OCI-LY7 (cell line): Measurements from ENCODE around the gene GPATCH8. TPM values are rescaled to one million over a fixed set of nuclear protein-coding genes. Genes with fewer than 3 reads are reported as not detected.
"Not testable (repeated sequence)": the region's sequence is repeated elsewhere in the genome, so short reads cannot be mapped to it uniquely, and the experiment has no call there.

ENCODE experiments used
- BruUV-seq: library from RNA; stranded (reverse); fragments of 400-500 nt; replicated peaks from 2 replicates; lab custom pipeline; 2021; lab: Mats Ljungman, UMichigan
- CTCF ChIA-PET: fragments of 300-600 bp; sonication (Branson Sonifier 250); formaldehyde crosslinking; loops from one replicate; lab custom pipeline; 2022; ENCODE audit warnings: antibody characterized with exemption; ENCODE audit not compliant: unreplicated experiment; lab: Charles Lee
- POLR2A ChIA-PET: fragments of 300-600 bp; sonication (Branson Sonifier 250); formaldehyde crosslinking; loops from one replicate; lab custom pipeline; 2022; ENCODE audit warnings: antibody characterized with exemption; lab: Charles Lee
- DNase-seq: peaks from one replicate; pipeline ENCODE4 v3.0.0-alpha.2; 2015; ENCODE audit warnings: low spot score
- H2AFZ ChIP-seq: fragments of 200-600 bp; sonication (generic), shearing (Covaris generic); 2 replicates; pipeline ENCODE4 v1.6.1; 2014; ENCODE audit warnings: mild to moderate bottlenecking, antibody characterized with exemption, low read length, moderate library complexity
- H3K27ac ChIP-seq: fragments of 200-600 bp; sonication (generic); 2 replicates; pipeline ENCODE4 v1.5.1; 2014; ENCODE audit warnings: mixed run types, low read depth, mild to moderate bottlenecking, moderate library complexity, low read length, inconsistent platforms; ENCODE audit not compliant: poor library complexity, severe bottlenecking
- H3K36me3 ChIP-seq: fragments of 200-600 bp; sonication (generic); 2 replicates; pipeline ENCODE4 v1.6.1; 2014; ENCODE audit warnings: mild to moderate bottlenecking, antibody characterized with exemption, low read length, moderate library complexity, mixed read lengths; ENCODE audit not compliant: insufficient read depth
- H3K4me1 ChIP-seq: fragments of 200-600 bp; sonication (generic); 2 replicates; pipeline ENCODE4 v1.5.1; 2014; ENCODE audit warnings: mild to moderate bottlenecking, low read length; ENCODE audit not compliant: insufficient read depth, poor library complexity, severe bottlenecking
- H3K4me2 ChIP-seq: fragments of 200-600 bp; sonication (generic); 2 replicates; pipeline ENCODE4 v1.6.1; 2014; ENCODE audit warnings: mild to moderate bottlenecking, low read length
- H3K4me3 ChIP-seq: fragments of 200-600 bp; sonication (generic); 2 replicates; pipeline ENCODE4 v1.5.1; 2014; ENCODE audit warnings: mild to moderate bottlenecking, low read depth, low read length; ENCODE audit not compliant: poor library complexity, severe bottlenecking
- H3K79me2 ChIP-seq: fragments of 200-600 bp; sonication (generic); 2 replicates; pipeline ENCODE4 v1.6.1; 2016; ENCODE audit warnings: low read depth, mild to moderate bottlenecking, low read length, moderate library complexity, mixed read lengths; ENCODE audit not compliant: insufficient read depth
- H3K9me2 ChIP-seq: fragments of 200-600 bp; sonication (generic); 2 replicates; pipeline ENCODE4 v1.6.1; 2016; ENCODE audit warnings: mild to moderate bottlenecking, low read length, mixed read lengths; ENCODE audit not compliant: insufficient read depth
- H3K9me3 ChIP-seq: fragments of 200-600 bp; sonication (generic); 2 replicates; pipeline ENCODE4 v1.6.1; 2014; ENCODE audit warnings: mild to moderate bottlenecking, mixed run types, low read length, mixed read lengths
- H4K20me1 ChIP-seq: fragments of 200-600 bp; sonication (generic); 2 replicates; pipeline ENCODE4 v1.6.1; 2014; ENCODE audit warnings: mild to moderate bottlenecking, antibody characterized with exemption, low read length, moderate library complexity, mixed read lengths; ENCODE audit not compliant: insufficient read depth
- EZH2phosphoT487 ChIP-seq: fragments of 200-600 bp; sonication (generic); IDR thresholded peaks from 2 replicates; pipeline ENCODE4 v1.6.1; 2018; ENCODE audit warnings: low read depth, borderline replicate concordance, mild to moderate bottlenecking, mixed run types, antibody characterized with exemption, low read length, moderate library complexity, mixed read lengths
- intact Hi-C: fragments of 100-400 bp; cut with micrococcal nuclease; formaldehyde crosslinking; loops from one replicate; pipeline ENCODE4 v1.10.0; 2022; ENCODE audit not compliant: unreplicated experiment
- total RNA-seq, 2 experiments: library from RNA; depleted of rRNA in 1 of 2; stranded (reverse); fragments of >200 nt in 1 of 2; shearing (Covaris generic) in 1 of 2; gene quantifications; 2 replicates each; pipeline ENCODE4 v1.2.3, GENCODE V29; 2014 to 2022
- TF ChIP-seq, protein P1 (sequence below): fragments of 200-600 bp; sonication (generic); conservative IDR thresholded peaks from 2 replicates; pipeline ENCODE4 v1.5.1; 2014; ENCODE audit warnings: mild to moderate bottlenecking, antibody characterized with exemption, low read length, moderate library complexity, mixed read lengths

The GPATCH8 gene
- total RNA-seq, 2 experiments from 2014 or later: 24.7 to 61.1 TPM

DNA sequence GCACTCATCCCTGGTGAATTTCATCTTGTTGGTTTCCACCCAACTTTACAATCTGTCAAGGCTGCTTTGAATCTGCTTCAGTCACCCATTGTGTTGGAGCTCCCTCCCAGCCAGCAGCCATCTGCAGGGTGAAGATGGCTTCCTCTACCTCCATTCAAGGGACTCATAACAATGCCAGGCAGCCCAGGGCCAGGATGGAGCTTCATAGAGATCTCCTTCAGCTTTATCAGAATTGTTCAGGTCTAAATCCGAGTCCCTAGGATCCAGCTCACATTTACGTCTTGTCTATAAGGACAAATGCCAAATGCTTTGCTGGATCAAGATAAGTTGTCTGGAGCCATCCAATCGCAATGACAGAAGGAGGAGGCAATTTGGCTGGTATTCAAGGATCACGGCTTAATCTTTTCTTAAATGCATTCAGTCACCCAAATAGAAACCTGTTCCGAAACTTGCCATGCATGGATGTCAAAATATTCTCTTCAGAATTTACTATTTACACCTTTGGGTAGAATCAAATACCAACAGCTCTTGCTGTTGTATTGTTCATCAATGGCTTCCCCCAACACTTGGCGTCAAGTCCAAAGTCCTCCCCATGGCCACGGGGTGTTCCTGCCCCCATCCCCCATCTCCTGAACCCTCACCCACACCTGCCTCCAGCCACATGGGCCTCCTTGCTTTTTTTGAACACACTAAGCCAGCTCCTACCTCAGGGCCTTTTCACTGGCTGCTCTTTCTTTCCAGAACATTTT, 135.8 kb downstream of the GPATCH8 start:
- no peaks in the 10 kb centered on the region for H3K79me2 ChIP-seq
- peaks cover 6% of the 10 kb centered on the region for H3K4me1 ChIP-seq
- no peak overlapping the region for H2AFZ ChIP-seq
- no TSS peak for BruUV-seq
- TF ChIP-seq EZH2phosphoT487: no peak
- TF ChIP-seq, protein P1, sequence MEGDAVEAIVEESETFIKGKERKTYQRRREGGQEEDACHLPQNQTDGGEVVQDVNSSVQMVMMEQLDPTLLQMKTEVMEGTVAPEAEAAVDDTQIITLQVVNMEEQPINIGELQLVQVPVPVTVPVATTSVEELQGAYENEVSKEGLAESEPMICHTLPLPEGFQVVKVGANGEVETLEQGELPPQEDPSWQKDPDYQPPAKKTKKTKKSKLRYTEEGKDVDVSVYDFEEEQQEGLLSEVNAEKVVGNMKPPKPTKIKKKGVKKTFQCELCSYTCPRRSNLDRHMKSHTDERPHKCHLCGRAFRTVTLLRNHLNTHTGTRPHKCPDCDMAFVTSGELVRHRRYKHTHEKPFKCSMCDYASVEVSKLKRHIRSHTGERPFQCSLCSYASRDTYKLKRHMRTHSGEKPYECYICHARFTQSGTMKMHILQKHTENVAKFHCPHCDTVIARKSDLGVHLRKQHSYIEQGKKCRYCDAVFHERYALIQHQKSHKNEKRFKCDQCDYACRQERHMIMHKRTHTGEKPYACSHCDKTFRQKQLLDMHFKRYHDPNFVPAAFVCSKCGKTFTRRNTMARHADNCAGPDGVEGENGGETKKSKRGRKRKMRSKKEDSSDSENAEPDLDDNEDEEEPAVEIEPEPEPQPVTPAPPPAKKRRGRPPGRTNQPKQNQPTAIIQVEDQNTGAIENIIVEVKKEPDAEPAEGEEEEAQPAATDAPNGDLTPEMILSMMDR: no peak
- intact Hi-C loops: no loop called here
- no peaks in the 10 kb centered on the region for H4K20me1 ChIP-seq
- no peak overlapping the region for H3K4me3 ChIP-seq
- no peak for DNase-seq
- no peak overlapping the region for H3K27ac ChIP-seq
- no peaks in the 10 kb centered on the region for H3K9me3 ChIP-seq
- ChIA-PET POLR2A (interaction anchor here (0.6 kb wide), 1 partner anchor 149 kb away, joined by 3 read pairs; no protein-coding TSS in a partner anchor), CTCF (no interaction called here)
- H3K9me2 ChIP-seq: no peaks in the 10 kb centered on the region
- H3K36me3 ChIP-seq: no peaks in the 10 kb centered on the region
- H3K4me2 ChIP-seq: no peak overlapping the region

GRCh38 chr17:44365051-44365450, 138.2 kb downstream of the GPATCH8 start:
- H3K9me2 ChIP-seq, H3K79me2 ChIP-seq, H3K27ac ChIP-seq, H3K36me3 ChIP-seq, BruUV-seq, intact Hi-C loops, H3K4me2 ChIP-seq, DNase-seq, H4K20me1 ChIP-seq, POLR2A ChIA-PET, H2AFZ ChIP-seq, H3K4me3 ChIP-seq, H3K9me3 ChIP-seq: not testable (repeated sequence)
- H3K4me1 ChIP-seq: peaks cover 29% of the 10 kb centered on the region
- CTCF ChIA-PET: interaction anchor here (0.6 kb wide), 1 partner anchor 161 kb away, joined by 3 read pairs; no protein-coding TSS in a partner anchor

GRCh38 chr17:44363613-44364159, 139.5 kb downstream of the GPATCH8 start, which contains the start of gene FAM171A2:
TSS of gene FAM171A2 (minus strand) at chr17:44363853. CDS start at chr17:44363714, 139 bp downstream.
- Histone ChIP-seq H2AFZ (peak within 1 kb of the TSS; percentile 83), H3K36me3 (no peaks in the 10 kb centered on the region), H3K9me3 (no peaks in the 10 kb centered on the region), H3K4me2 (peak within 1 kb of the TSS; percentile 89), H3K4me1 (peaks cover 43% of the 10 kb centered on the region), H3K27ac (no peak within 1 kb of the TSS), H3K79me2 (no peaks in the 10 kb centered on the region), H3K4me3 (peak within 1 kb of the TSS; percentile 77), H3K9me2 (no peaks in the 10 kb centered on the region), H4K20me1 (no peaks in the 10 kb centered on the region)
- TF ChIP-seq, protein P1: peak; percentile 74
- no peak for TF ChIP-seq EZH2phosphoT487
- DNase-seq: peak; percentile 83
- no TSS peak for BruUV-seq
- intact Hi-C loops: no loop called here
- POLR2A ChIA-PET: interaction anchor here (0.6 to 1.3 kb wide), 3 partner anchors 16 to 180 kb away, joined by 3 to 4 read pairs (median 3); no protein-coding TSS in a partner anchor
- CTCF ChIA-PET: no interaction called here
